ENCODE results near the gene NDST1. TPM values are rescaled to one million over a fixed set of nuclear protein-coding genes. Genes with fewer than 3 reads are reported as not detected.

Gene NDST1
- total and polyA plus RNA-seq, 10 of the 15 experiments (the other 5 are each of a cell fraction or from before 2014, with no cell fraction given) = 0.20 to 53.5 (median 12.9) TPM

DNA sequence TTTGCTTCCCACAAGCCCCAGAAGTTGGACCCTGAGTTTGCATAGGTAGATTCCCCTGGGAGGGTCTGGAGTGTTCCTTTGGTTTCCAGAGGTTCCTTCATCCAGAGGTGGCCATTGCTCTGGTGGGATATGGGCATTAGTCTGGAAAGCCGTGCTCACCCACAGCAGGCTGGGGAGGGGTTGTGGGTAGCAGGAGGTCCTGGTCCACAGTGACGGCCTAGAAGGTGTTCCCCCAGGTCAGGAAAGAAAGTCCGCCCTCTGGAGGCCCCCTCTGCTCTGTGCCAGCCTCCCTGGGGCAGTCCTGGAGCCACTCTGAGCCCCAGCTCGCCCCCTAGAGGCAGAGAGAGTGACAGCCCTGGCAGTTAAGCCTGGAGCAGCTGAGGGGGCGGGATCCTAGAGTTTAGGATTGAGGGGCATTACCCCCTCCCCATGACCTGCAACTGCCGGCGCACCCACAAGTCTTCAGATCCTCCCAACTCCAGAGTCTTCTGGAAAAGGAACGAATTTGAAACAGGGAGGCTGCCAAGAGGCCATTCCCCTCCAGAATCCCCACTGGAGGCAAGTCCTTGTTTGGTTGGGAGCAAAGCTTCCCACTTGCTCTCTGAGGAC lies 36.8 kb downstream of the NDST1 start (continued):
- TF ChIP-seq SREBF1 (IDR thresholded peaks at IDR 0.05; ENCODE audit: low read length) (no peak), JUNB (IDR thresholded peaks at IDR 0.05) (no peak), CEBPB (IDR thresholded peaks at IDR 0.05; ENCODE audit: borderline replicate concordance in 1 of 2, low read depth in 2 of 2, low read length in 2 of 2) (no peak), HDAC6 (IDR thresholded peaks at IDR 0.05; ENCODE audit: unreplicated experiment) (no peak), ZSCAN29 (IDR thresholded peaks at IDR 0.05) (no peak), KDM1A (IDR thresholded peaks at IDR 0.05; ENCODE audit: borderline replicate concordance) (no peak), CBX5 (IDR thresholded peaks at IDR 0.05; ENCODE audit: low read depth) (no peak), CHD1 (IDR thresholded peaks at IDR 0.05; ENCODE audit: low read depth, low read length) (no peak), TCF12 (IDR thresholded peaks at IDR 0.05; ENCODE audit: low read depth, low read length) (no peak), ETV6 (conservative IDR thresholded peaks at IDR 0.05 in 1 of 2, IDR thresholded peaks at IDR 0.05 in 1 of 2; ENCODE audit: borderline replicate concordance in 1 of 2, low read depth in 1 of 2) (no peak), NR2C2 (IDR thresholded peaks at IDR 0.05; ENCODE audit: borderline replicate concordance, control insufficient read depth, insufficient read length, low read depth) (no peak), EGR1 (IDR thresholded peaks at IDR 0.05; ENCODE audit: borderline replicate concordance in 1 of 2, low read depth in 2 of 2, low read length in 2 of 2) (peak in 1 of 2 experiments; percentile 73; a peak in 2 of 3 replicates), CBX3 (IDR thresholded peaks at IDR 0.05; ENCODE audit: borderline replicate concordance, low read depth) (no peak), NBN (IDR thresholded peaks at IDR 0.05) (0 out of 2 replicates have a peak, but pooled peaks have one; percentile 39), POLR2A (IDR thresholded peaks at IDR 0.05; ENCODE audit: low read depth, low read length) (no peak)
- TF ChIP-seq, protein P1, sequence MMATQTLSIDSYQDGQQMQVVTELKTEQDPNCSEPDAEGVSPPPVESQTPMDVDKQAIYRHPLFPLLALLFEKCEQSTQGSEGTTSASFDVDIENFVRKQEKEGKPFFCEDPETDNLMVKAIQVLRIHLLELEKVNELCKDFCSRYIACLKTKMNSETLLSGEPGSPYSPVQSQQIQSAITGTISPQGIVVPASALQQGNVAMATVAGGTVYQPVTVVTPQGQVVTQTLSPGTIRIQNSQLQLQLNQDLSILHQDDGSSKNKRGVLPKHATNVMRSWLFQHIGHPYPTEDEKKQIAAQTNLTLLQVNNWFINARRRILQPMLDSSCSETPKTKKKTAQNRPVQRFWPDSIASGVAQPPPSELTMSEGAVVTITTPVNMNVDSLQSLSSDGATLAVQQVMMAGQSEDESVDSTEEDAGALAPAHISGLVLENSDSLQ (IDR thresholded peaks at IDR 0.05) = peak; percentile 70
- TF ChIP-seq, protein P2, sequence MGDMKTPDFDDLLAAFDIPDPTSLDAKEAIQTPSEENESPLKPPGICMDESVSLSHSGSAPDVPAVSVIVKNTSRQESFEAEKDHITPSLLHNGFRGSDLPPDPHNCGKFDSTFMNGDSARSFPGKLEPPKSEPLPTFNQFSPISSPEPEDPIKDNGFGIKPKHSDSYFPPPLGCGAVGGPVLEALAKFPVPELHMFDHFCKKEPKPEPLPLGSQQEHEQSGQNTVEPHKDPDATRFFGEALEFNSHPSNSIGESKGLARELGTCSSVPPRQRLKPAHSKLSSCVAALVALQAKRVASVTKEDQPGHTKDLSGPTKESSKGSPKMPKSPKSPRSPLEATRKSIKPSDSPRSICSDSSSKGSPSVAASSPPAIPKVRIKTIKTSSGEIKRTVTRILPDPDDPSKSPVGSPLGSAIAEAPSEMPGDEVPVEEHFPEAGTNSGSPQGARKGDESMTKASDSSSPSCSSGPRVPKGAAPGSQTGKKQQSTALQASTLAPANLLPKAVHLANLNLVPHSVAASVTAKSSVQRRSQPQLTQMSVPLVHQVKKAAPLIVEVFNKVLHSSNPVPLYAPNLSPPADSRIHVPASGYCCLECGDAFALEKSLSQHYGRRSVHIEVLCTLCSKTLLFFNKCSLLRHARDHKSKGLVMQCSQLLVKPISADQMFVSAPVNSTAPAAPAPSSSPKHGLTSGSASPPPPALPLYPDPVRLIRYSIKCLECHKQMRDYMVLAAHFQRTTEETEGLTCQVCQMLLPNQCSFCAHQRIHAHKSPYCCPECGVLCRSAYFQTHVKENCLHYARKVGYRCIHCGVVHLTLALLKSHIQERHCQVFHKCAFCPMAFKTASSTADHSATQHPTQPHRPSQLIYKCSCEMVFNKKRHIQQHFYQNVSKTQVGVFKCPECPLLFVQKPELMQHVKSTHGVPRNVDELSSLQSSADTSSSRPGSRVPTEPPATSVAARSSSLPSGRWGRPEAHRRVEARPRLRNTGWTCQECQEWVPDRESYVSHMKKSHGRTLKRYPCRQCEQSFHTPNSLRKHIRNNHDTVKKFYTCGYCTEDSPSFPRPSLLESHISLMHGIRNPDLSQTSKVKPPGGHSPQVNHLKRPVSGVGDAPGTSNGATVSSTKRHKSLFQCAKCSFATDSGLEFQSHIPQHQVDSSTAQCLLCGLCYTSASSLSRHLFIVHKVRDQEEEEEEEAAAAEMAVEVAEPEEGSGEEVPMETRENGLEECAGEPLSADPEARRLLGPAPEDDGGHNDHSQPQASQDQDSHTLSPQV (IDR thresholded peaks at IDR 0.05) = peak; percentile 67; the same call in 1 of the 2 replicates
- TF ChIP-seq, protein P3, sequence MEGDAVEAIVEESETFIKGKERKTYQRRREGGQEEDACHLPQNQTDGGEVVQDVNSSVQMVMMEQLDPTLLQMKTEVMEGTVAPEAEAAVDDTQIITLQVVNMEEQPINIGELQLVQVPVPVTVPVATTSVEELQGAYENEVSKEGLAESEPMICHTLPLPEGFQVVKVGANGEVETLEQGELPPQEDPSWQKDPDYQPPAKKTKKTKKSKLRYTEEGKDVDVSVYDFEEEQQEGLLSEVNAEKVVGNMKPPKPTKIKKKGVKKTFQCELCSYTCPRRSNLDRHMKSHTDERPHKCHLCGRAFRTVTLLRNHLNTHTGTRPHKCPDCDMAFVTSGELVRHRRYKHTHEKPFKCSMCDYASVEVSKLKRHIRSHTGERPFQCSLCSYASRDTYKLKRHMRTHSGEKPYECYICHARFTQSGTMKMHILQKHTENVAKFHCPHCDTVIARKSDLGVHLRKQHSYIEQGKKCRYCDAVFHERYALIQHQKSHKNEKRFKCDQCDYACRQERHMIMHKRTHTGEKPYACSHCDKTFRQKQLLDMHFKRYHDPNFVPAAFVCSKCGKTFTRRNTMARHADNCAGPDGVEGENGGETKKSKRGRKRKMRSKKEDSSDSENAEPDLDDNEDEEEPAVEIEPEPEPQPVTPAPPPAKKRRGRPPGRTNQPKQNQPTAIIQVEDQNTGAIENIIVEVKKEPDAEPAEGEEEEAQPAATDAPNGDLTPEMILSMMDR (IDR thresholded peaks at IDR 0.05 in 2 of 3, conservative IDR thresholded peaks at IDR 0.05 in 1 of 3; ENCODE audit: control insufficient read depth in 2 of 3, extremely low read depth in 1 of 3, insufficient read depth in 1 of 3, low read depth in 3 of 3, low read length in 3 of 3) = peak; percentile 96 to 99 (median 99); a peak in 5 of 6 replicates
- TF ChIP-seq, protein P4, sequence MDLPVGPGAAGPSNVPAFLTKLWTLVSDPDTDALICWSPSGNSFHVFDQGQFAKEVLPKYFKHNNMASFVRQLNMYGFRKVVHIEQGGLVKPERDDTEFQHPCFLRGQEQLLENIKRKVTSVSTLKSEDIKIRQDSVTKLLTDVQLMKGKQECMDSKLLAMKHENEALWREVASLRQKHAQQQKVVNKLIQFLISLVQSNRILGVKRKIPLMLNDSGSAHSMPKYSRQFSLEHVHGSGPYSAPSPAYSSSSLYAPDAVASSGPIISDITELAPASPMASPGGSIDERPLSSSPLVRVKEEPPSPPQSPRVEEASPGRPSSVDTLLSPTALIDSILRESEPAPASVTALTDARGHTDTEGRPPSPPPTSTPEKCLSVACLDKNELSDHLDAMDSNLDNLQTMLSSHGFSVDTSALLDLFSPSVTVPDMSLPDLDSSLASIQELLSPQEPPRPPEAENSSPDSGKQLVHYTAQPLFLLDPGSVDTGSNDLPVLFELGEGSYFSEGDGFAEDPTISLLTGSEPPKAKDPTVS (IDR thresholded peaks at IDR 0.05; ENCODE audit: low read depth, low read length) = no peak
- TF ChIP-seq, protein P5, sequence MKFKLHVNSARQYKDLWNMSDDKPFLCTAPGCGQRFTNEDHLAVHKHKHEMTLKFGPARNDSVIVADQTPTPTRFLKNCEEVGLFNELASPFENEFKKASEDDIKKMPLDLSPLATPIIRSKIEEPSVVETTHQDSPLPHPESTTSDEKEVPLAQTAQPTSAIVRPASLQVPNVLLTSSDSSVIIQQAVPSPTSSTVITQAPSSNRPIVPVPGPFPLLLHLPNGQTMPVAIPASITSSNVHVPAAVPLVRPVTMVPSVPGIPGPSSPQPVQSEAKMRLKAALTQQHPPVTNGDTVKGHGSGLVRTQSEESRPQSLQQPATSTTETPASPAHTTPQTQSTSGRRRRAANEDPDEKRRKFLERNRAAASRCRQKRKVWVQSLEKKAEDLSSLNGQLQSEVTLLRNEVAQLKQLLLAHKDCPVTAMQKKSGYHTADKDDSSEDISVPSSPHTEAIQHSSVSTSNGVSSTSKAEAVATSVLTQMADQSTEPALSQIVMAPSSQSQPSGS (IDR thresholded peaks at IDR 0.05; ENCODE audit: low read length) = no peak

Data from GM12878 (cell line).